AG20443 (cell line): ENCODE measurements around the gene DNAJC13.
"Not testable (repeated sequence)": the region's sequence is repeated elsewhere in the genome, so short reads cannot be mapped to it uniquely, and the experiment has no call there.

Source experiments
- DNase-seq: peaks from one replicate; pipeline ENCODE4 v3.0.0; 2012; ENCODE audit warnings: low spot score, mixed read lengths

The DNAJC13 gene

GRCh38 chr3:132416807-132417694, at the start of gene DNAJC13:
Gene DNAJC13, plus strand, starts transcription at chr3:132417502. Its CDS starts 17,049 bp downstream, at chr3:132434551.
- DNase-seq: peak; percentile 97

GRCh38 chr3:132368515-132368914, 48.8 kb upstream of the DNAJC13 start:
- no peak for DNase-seq

- no peak for DNase-seq
These were observed 48.3 kb upstream of the DNAJC13 start for GRCh38 chr3:132368962-132369361.

GRCh38 chr3:132376945-132377354, 40.4 kb upstream of the DNAJC13 start:
- DNase-seq: not testable (repeated sequence)

GRCh38 chr3:132378048-132378762, 39.1 kb upstream of the DNAJC13 start:
- no peak for DNase-seq

- DNase-seq: no peak
These were observed 38.5 kb upstream of the DNAJC13 start for GRCh38 chr3:132378846-132379245.

- DNase-seq: no peak
These were observed 36.4 kb upstream of the DNAJC13 start for GRCh38 chr3:132380920-132381319.

GRCh38 chr3:132381348-132381944, 35.9 kb upstream of the DNAJC13 start:
- DNase-seq: no peak

- no peak for DNase-seq
These were observed 35.0 kb upstream of the DNAJC13 start for GRCh38 chr3:132382267-132382666.

- no peak for DNase-seq
These were observed 34.6 kb upstream of the DNAJC13 start for GRCh38 chr3:132382688-132383194.

GRCh38 chr3:132386259-132386658, 31.0 kb upstream of the DNAJC13 start:
- no peak for DNase-seq

- DNase-seq: not testable (repeated sequence)
These were observed 24.6 kb upstream of the DNAJC13 start for GRCh38 chr3:132392675-132393074.

GRCh38 chr3:132394320-132394719, 23.0 kb upstream of the DNAJC13 start:
- no peak for DNase-seq

GRCh38 chr3:132395126-132395525, 22.2 kb upstream of the DNAJC13 start:
- DNase-seq: no peak

GRCh38 chr3:132396255-132396654, 21.0 kb upstream of the DNAJC13 start:
- no peak for DNase-seq

GRCh38 chr3:132396776-132397175, 20.5 kb upstream of the DNAJC13 start:
- not testable (repeated sequence) for DNase-seq

GRCh38 chr3:132399054-132399929, 18.0 kb upstream of the DNAJC13 start:
- DNase-seq: peak; percentile 81

- DNase-seq: no peak
These were observed 16.0 kb upstream of the DNAJC13 start for GRCh38 chr3:132401255-132401654.

- no peak for DNase-seq
These were observed 13.0 kb upstream of the DNAJC13 start for GRCh38 chr3:132404276-132404675.

- DNase-seq: peak; percentile 24
These were observed 12.1 kb upstream of the DNAJC13 start for GRCh38 chr3:132405188-132405587.

- DNase-seq: peak; percentile 19
These were observed 11.5 kb upstream of the DNAJC13 start for GRCh38 chr3:132405609-132406299.
